ENCODE measurements around the gene TSPAN3.

The TSPAN3 gene

GRCh38 chr15:77010312-77010686, 60.6 kb downstream of the TSPAN3 start:
- TF ChIP-seq NFIC (IDR thresholded peaks at IDR 0.05) (no peak), REST (IDR thresholded peaks at IDR 0.05; ENCODE audit: low read depth) (no peak), USF1 (IDR thresholded peaks at IDR 0.05) (no peak), CREB1 (IDR thresholded peaks at IDR 0.05; ENCODE audit: low read depth) (no peak), YY1 (IDR thresholded peaks at IDR 0.05; ENCODE audit: low read depth) (no peak), TEAD4 (IDR thresholded peaks at IDR 0.05) (no peak), MAX (IDR thresholded peaks at IDR 0.05) (no peak), EP300 (IDR thresholded peaks at IDR 0.05; ENCODE audit: borderline replicate concordance) (no peak), ZBTB7A (IDR thresholded peaks at IDR 0.05; ENCODE audit: low read depth) (no peak)

GRCh38 chr15:77009646-77010311, 61.1 kb downstream of the TSPAN3 start:
- no peak for TF ChIP-seq NFIC (IDR thresholded peaks at IDR 0.05)
- TF ChIP-seq EGR1 (IDR thresholded peaks at IDR 0.05) = no peak
- TF ChIP-seq ZBTB7A (IDR thresholded peaks at IDR 0.05; ENCODE audit: low read depth) = no peak
- no peak for TF ChIP-seq USF1 (IDR thresholded peaks at IDR 0.05)
- TF ChIP-seq YY1 (IDR thresholded peaks at IDR 0.05; ENCODE audit: low read depth) = no peak
- no peak for TF ChIP-seq MAX (IDR thresholded peaks at IDR 0.05)
- TF ChIP-seq REST (IDR thresholded peaks at IDR 0.05; ENCODE audit: low read depth) = no peak
- TF ChIP-seq TCF12 (IDR thresholded peaks at IDR 0.05; ENCODE audit: low read depth) = no peak
- TF ChIP-seq TEAD4 (IDR thresholded peaks at IDR 0.05) = no peak
- TF ChIP-seq CREB1 (IDR thresholded peaks at IDR 0.05; ENCODE audit: low read depth) = no peak
- no peak for TF ChIP-seq CEBPB (IDR thresholded peaks at IDR 0.05)
- TF ChIP-seq EP300 (IDR thresholded peaks at IDR 0.05; ENCODE audit: borderline replicate concordance) = no peak
- no peak for TF ChIP-seq FOXM1 (IDR thresholded peaks at IDR 0.05; ENCODE audit: borderline replicate concordance, low read depth)
- TF ChIP-seq RAD21 (IDR thresholded peaks at IDR 0.05; ENCODE audit: low read depth) = no peak
- TF ChIP-seq TAF1 (IDR thresholded peaks at IDR 0.05; ENCODE audit: low read depth) = no peak

GRCh38 chr15:77009176-77009575, 61.7 kb downstream of the TSPAN3 start:
- TF ChIP-seq EGR1 (IDR thresholded peaks at IDR 0.05) (no peak), CEBPB (IDR thresholded peaks at IDR 0.05) (no peak), FOXM1 (IDR thresholded peaks at IDR 0.05; ENCODE audit: borderline replicate concordance, low read depth) (no peak), NFIC (IDR thresholded peaks at IDR 0.05) (no peak), RAD21 (IDR thresholded peaks at IDR 0.05; ENCODE audit: low read depth) (no peak), EP300 (IDR thresholded peaks at IDR 0.05; ENCODE audit: borderline replicate concordance) (no peak), ZBTB7A (IDR thresholded peaks at IDR 0.05; ENCODE audit: low read depth) (no peak), CREB1 (IDR thresholded peaks at IDR 0.05; ENCODE audit: low read depth) (no peak), MAX (IDR thresholded peaks at IDR 0.05) (no peak), TEAD4 (IDR thresholded peaks at IDR 0.05) (no peak), REST (IDR thresholded peaks at IDR 0.05; ENCODE audit: low read depth) (no peak), TAF1 (IDR thresholded peaks at IDR 0.05; ENCODE audit: low read depth) (no peak), YY1 (IDR thresholded peaks at IDR 0.05; ENCODE audit: low read depth) (no peak), USF1 (IDR thresholded peaks at IDR 0.05) (no peak), TCF12 (IDR thresholded peaks at IDR 0.05; ENCODE audit: low read depth) (no peak)
